Cerebellar cortex (tissue), 1 donor: ENCODE results near the gene KAT7.
A peak's percentile ranks its signal among the peaks of the same experiment; 100 is the strongest.
"Not testable (repeated sequence)": the region's sequence is repeated elsewhere in the genome, so short reads cannot be mapped to it uniquely, and the experiment has no call there.

Source experiments
- DNase-seq: peaks from one replicate; pipeline ENCODE4 v3.0.0-alpha.2; 2015; ENCODE audit warnings: low spot score

KAT7 gene

DNA sequence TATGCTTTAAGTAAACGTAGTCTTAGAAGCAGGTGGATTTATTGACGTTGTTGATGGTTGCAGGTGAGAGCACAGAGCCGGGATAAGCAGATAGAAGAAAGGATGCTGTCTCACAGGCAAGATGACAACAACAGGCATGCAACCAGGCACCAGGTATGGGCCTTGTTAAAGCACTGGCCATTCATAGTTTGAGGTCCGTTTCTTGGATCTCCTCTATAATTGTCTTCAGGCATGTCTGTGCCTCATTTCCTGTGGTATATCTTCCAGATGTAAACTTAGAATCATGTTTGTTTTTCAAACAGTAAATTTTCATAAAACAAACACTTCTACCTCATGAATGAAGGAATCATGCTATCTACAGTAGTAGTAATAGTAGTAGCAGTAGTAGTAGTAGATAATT is 20.6 kb downstream of the KAT7 start:
- DNase-seq = no peak

DNA sequence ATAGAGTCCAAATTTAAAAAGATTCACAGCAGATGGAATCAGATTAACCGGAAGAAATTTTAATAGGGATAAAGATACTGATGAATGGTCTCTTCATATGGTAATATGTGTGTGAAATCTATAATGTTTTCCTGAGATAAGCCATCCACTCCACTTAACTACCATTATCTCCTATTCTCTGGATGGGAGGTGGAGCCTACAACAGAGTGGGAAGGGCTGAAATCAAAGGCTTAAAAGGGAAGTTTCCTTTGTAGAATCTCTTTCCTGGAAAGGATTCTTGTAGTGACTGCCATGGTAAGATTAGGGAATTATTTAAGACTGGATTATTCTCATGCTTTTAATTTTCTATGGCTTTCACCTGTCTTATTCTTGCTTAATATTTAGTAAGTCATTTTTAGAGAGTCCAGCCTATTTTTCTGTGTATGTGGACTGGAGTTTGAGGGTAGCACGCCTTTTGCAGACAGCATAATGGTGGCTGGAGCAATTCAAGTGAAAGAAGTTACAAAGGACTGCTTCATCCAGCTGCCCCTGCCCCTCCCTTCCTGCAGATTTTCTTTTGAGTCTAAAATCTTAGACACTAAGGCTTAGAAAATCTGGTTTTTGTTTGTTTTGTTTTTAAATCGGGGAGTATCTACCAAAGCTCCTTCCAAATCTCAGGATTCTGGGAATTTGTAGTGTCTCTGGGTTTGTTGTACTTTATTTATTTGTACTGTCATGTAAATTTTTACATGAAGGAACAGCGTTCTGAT is 26.5 kb downstream of the KAT7 start:
- no peak for DNase-seq

DNA sequence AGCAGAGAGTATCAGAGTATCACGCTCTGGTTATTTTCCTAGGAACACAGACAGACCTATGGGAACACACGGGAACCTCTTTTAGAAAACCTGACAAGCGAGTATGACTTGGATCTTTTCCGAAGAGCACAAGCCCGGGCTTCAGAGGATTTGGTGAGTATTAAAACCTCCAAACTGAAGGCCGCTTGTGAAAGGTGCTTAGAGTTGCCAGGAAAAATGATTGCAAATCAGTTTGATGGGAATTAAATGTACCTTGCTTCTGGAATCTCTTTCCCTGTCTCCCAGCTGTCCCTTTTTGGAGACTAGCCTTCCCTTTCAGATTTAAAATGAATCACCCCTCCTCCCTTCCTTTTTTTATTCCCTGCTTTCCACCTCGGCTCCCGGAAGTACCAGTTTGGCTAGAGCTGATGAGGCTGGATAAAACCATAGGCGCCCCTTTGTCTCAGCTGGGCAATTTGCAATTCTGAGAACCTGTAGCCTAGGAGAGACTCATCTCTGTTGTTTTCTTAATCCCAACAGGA is 27.3 kb downstream of the KAT7 start:
- DNase-seq = peak; percentile 42

DNA sequence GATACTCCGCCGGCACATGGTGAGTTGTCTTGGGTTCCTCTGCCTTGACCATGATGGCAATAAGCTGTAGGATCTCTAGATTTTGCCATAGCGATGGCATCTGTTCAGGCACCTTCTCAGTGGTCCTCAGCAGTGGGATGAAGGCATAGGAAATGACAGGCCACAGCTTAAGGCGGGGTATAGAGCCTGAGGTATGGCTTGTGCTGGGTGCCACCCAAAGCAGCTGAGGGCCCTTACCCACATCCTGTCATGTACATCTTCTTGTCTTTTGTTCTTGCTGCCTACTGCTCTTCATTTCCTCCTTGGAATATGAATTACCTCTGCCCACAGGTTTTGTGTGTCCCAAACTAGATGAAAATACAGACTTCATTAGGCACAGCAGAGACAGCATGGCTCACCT is 29.5 kb downstream of the KAT7 start:
- DNase-seq = no peak

DNA sequence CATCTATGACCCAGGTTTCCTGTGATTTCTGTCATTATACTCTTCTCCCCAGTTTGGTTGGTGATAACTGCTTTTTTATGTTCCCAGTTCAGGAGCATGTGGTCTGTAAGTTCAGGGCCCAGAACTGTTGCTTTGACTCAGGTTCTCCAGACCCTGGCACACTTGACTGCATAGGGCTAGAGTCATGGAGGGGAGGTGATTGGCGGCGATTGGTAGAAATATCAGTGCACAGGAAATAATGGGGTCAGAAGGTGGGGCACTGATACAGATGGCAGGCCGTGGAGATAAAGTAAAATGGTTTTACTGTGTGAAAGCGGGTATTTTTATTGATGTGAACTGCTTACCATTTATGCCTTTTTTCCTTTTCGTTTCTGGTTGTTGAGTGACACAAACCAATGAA is 30.7 kb downstream of the KAT7 start:
- DNase-seq = no peak

DNA sequence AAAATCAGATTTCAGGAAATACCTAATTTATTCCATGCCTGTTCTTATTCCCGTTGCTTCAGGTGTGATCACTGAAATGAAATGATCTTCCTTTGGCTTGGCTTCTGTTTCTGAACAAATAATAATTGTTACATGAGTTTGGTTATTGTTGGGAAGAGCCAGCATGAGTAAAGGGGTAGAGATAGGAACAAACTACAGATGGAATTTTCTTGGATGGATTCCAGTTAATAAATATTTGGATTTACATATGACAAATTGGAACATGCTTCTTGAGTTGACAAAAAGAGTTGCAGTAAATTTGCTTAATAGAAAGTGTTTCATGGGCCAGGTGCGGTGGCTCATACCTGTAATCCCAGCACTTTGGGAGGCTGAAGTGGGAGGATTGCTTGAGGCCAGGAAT is 31.2 kb downstream of the KAT7 start:
- no peak for DNase-seq

DNA sequence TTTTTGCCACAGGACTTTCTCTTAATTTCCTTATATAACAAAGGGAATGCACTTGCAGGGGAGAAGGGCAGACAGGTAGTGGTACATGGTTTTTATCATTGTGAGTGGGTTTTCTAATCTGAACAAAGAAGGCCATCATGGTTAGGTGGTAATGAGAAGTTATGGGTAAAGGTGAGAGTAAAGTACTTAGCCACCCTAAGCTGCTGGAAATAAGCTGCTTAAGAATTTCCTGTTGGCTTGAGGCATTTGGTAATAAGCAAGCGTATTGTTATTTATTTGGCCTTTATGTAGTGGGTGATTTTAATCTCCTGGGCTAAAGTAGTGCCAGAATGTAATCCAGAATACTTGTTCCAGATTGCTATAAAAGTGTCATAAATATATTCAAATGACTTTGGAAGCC is 32.3 kb downstream of the KAT7 start:
- no peak for DNase-seq

DNA sequence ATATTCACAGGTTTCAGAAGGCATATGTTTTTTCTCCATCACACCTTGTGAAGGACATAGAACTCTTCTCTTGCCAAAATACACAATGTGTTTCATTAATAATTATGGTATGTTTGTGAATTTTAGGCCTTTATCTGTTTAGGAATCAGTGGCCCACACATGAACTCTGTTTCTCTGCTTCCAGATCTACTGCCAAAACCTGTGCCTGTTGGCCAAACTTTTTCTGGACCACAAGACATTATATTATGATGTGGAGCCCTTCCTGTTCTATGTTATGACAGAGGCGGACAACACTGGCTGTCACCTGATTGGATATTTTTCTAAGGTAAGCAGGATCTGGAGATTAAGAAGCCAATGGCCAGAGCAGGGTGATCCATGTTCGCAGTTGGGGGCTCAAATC is 33.0 kb downstream of the KAT7 start:
- no peak for DNase-seq

DNA sequence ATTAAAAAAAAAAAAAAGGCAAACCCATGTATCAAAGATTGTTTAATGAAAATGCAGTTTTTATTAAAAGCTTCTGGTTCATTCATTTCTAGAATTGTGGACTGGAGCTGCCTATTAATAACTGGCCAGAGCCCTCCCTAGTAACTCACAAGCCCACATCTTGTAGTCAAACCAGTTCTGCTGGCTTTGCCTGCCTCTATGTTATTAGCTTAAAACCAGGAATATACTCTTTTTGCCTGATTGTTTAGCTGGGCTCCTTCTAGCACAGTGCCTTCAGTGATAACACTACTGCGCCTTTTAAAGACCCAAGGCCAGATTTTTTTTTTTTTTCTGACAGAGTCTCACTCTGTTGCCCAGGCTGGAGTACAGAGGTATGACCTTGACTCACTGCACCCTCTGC is 33.4 kb downstream of the KAT7 start:
- no peak for DNase-seq

DNA sequence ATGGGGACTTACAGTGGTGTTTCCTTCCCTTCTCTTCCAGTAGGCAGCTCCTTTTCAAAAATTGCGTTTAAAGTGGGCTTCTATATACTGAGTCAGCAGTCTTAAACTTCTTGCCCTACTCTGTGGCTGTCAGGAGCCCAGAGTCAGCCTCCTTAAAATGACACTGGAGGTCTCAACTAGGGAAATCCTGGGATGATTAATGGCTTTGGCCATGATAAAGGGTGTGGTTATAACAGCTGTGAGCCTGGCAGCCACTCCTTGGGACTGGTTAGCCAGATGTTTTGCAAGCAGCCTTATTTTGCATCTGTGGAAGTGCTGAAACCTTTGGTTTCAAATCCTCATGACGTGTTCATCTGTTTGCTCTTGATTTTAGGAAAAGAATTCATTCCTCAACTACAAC is 34.3 kb downstream of the KAT7 start:
- DNase-seq = no peak

DNA sequence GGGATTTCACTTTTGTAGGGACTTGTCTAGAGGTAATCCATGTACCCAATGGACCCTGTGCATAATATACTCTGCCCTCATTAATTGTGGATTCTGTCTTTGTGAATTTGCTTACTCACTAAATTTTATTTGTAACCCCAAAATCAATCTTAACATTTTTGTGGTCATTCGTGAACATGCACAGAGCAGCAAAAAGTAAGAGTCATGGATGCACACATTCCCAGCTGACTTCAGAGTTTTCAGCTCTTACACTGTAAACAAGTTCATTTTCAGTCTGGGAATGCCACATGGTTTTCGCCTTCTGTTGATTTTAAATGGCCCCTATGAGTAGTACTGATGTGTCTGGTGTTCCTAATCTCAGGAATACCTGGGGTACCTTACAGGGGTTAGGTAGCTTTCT is 35.1 kb downstream of the KAT7 start:
- no peak for DNase-seq

DNA sequence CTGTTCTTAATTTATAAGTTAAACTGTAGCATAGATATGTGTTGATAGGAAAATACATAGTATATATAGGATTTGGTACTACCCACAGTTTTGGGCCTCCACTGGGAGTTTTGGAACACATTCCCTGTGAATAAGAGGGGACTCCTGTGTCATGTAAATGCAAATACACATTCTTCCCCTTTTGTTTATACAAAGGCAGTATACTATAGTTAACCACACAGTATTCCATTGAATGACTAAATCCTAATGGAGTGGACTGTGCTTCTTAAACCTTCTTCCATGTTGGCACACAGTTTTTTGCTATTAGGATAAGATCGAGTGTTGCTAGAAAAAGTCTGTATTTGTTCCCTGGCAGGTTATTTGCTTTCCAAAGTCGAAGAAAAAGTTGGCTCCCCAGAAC is 37.2 kb downstream of the KAT7 start:
- no peak for DNase-seq

DNA sequence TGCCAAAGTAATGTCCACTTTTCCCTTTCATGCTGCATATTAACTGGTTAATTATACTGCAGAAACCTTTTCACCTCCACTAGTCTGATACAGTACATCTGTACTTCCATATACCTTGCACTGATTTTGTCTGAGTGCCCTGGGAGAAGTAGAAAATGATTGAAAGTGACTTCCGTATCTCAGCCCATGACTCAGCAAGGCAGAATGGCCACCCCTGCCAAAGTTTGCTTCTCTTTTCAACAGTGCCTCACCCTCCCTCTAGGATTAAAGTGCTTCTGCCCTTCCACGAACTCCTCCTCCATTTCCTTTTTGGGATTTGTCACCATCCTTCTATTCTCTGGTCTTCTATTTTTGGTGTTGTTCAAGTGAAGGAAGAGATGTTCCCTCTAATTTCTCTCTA is 39.8 kb downstream of the KAT7 start:
- DNase-seq = not testable (repeated sequence)

DNA sequence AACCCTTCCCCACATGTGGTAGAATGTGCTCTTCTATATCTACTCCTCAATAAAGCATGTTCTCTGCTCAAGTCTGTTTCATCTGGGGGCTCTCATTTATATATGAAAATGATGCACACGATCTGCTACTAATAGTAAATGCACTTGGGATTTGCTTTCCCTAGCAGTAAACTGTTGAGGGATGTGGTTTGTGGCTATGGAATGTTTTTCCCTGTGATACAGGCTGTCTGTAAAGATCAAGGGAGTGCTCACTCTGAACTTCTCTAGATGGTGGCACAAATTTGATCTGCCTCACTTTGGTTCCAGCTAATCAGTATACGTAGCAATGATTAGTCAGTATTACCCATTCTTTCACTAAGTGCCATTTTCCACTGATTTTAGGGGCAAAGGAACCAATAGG is 40.5 kb downstream of the KAT7 start:
- no peak for DNase-seq

DNA sequence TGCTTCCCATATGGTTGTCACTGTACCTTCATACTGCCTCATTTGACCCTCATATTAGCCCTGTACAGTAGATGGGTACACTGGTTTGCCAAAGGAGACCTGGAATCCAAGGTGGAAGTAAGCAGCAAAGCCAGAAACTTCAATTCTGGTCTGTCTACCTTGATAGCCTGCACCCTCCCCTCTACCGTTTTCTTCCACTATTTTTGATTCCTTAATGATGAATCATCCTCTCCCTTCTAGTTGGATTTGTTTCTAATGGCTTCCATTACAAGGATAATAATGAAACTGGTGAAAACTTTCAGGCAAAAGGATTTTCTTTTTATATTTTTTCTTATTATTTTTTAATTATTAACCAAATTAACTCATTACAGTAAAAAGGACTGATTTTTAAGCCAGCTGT is 42.1 kb downstream of the KAT7 start:
- no peak for DNase-seq

DNA sequence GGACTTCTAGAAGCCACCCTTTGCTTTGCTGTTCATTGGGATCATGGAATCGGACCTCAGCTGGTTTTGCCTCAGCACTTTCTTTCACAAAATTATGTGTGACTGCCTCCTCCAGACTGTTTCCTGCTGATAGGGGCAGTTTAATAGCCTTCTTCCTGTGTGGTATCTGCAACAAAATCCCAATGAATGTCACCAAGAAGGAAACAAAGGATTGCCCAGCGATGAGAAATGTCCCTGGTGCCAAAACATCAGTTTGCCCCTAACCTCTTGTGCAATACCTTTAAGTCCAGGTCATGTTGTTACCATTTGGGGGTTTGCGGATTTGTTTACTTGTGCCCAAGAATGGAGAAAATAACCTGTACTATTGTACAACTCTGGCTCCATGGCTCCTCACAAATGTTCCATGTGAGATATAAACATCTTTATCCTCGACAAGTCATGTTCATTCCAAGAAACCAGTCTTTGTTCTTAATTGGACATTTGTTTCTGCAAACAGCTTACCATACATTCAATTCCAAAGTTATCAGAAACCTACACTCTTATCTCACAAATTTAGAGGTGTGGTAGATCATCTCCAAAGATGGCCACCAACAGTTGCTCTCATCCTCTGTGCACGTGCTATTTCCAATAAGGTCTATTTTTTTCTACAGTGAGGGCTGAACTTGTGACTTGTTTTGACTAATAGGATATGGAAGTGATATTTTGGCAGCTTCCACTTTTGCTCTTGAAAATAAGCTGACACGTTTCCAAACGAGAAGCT is 44.5 kb downstream of the KAT7 start:
- no peak for DNase-seq

DNA sequence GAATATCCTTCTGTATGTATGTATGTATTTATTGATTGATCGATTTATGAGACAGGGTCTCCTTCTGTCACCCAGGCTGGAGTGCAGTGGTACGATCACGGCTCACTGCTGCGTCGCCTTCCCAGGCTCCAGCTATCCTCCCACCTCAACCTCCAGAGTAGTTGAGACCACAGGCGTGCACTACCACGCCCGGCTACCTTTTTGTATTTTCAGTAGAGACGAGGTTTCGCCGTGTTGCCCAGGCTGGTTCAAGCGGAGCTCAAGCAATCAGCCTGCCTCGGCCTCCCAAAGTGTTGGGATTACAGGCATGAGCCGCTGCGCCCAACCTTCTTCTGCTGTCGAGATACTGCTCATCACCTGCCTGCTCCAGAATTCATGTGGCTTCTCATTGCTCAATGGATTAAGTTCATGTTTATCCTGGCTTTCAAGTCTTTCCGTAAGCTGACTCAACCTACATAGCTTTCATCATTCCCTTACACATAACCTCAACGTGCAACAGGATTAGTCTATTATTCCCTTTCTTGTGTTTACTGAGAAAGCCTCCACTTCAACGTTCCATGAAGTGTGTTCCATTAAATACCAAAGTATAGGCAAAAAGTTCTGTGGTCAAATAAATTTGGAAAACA is 45.8 kb downstream of the KAT7 start:
- no peak for DNase-seq

DNA sequence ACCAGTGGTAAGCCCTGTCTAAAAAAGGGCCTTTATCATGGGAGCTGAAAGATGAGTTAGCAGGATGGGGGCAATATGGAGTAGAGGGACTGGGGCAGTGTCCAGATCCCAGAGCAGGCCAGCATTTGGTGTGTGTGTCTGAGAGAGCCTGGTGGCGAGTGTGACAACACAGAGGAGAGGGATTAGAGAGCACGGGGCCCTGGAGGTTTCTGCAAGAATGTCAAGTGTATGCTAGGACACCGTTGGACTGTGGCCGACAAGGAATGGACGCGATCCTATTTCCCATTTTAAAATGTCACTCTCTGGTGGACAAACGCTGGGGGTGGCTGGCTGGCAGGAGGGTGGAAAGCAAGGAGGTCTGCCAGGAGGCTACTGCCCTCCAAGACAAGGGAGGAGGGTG is 47.0 kb downstream of the KAT7 start:
- no peak for DNase-seq

DNA sequence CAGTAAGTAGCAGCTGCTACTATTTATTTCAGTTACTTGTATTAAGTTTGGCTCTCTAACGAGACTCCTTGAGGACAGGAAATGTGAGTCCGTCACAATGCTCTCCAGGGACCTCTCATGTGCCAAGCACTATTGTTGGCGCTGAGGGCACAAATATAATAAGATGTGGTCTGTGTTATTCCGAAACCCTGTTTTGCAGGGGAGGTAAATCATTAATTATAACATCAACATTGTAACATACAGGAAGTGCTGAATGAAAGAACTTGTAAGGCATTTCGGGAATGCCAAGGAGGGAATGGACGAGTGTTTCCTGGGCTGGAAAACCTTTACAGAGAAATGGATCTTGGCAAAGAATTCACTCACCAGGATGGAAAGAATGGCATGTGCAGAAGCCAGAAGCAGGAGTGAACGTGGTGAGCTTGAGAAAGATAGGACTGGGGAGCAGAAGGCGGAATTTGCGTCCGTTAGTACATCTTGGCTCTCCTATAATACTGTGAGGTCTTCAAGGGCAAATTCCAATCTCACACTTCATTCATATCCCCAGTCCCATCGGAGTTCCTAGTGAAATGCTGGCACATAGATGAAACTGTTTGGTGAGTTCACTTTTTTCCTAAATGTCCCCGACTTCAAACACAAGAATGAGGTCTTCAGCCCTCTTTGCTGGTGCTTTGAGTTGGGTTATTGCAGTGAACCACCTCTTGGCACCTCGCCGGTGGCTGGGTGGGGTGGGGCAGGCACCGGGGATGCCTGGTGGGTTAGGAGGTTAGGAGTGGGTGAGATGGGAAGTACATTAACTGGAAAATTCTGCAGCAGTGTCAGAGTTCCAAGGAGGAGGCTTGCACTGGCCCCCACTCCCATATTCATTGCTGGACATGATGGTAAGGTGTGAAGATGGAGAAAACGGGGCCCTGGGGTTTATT is 47.9 kb downstream of the KAT7 start:
- peak; percentile 29 for DNase-seq

DNA sequence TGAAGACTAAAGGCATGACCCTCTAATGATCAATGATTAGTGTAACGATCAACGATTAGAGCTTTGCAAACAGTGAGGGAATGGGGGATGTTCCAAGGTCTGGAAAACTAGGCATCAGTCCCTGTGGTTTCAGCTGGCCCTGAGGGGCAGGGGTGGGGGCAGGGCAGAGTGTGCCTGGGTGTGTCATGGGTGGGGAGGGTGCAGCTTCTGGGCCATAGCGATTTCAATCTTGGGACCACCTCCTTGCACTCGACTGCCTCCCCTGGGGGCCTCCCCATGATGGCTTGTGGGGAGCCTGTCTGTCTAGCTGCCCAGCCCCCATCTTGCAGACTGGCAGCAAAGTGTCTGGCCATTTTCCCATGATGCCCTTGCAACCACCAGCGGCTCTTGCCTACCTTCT is 51.0 kb downstream of the KAT7 start:
- DNase-seq = no peak

DNA sequence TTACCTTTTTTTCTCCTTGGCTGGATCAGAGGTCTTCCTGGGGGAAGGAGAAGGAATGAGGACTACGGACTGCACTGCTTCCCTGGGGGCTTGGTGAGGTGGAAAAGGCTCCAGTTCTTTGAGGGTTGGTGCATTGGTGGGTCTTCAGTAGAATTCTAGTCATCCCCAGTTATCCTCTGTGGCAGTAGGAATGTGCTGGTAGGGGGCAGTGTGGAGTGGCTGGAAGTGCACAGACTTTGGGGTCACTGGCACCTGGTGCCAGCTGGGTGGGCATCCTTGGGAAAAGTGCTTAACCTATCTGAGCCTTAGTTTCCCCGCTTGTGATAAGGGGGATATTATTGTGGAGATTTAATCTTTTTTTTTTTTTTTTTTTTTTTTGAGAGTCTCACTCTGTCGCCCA is 53.1 kb downstream of the KAT7 start:
- no peak for DNase-seq

DNA sequence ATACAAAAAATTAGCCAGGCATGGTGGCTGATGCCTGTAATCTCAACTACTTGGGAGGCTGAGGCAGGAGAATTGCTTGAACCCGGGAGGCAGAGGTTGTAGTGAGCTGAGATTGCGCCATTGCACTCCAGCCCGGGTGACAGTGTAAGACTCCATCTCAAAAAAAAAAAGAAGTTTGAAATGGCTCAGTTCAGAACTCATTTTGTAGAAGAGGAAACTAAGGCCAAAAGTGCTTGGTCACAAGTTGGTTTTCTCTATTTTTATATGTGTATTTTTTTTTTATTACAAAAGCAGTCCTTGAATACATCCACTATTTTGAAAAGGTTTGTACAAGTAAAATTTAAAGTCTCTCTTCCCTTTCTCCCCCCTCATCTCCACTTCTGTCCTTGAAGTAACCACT is 53.9 kb downstream of the KAT7 start:
- no peak for DNase-seq
